Kidney (tissue), 14 donors: Measurements from ENCODE around the gene OR51B2. TPM values are rescaled to one million over a fixed set of nuclear protein-coding genes. Genes with fewer than 3 reads are reported as not detected.
A peak's percentile ranks its signal among the peaks of the same experiment; 100 is the strongest.

ENCODE experiments used
- DNase-seq, 5 donors: peaks; one replicate each; pipeline ENCODE4 v3.0.0-alpha.2; 2013 to 2020
- FAIRE-seq: peaks from 2 replicates; lab custom pipeline; 2012; peaks lifted over from hg19 to GRCh38; lab: Jason Lieb, UNC
- H3K27ac ChIP-seq, 2 donors: one replicate each; pipeline ENCODE4 v1.7.0; 2013; ENCODE audit warnings: low read depth in 2 of 2, low read length in 2 of 2, inconsistent platforms in 1 of 2
- H3K27me3 ChIP-seq: one replicate; pipeline ENCODE4 v1.7.1; 2013; ENCODE audit warnings: low read length, inconsistent platforms; ENCODE audit not compliant: control insufficient read depth, insufficient read depth
- H3K36me3 ChIP-seq, 3 donors: one replicate each; pipeline versions ENCODE4 v1.7.0 to v1.7.1; 2013; ENCODE audit warnings: low read length in 3 of 3, control low read depth in 1 of 3, inconsistent platforms in 1 of 3; ENCODE audit not compliant: insufficient read depth in 3 of 3, control insufficient read depth in 2 of 3
- H3K4me1 ChIP-seq, 3 donors: one replicate each; pipeline versions ENCODE4 v1.7.0 to v1.7.1; 2013; ENCODE audit warnings: low read length in 3 of 3, inconsistent platforms in 1 of 3, low read depth in 1 of 3; ENCODE audit not compliant: control insufficient read depth in 2 of 3, insufficient read depth in 2 of 3
- H3K4me3 ChIP-seq, 3 donors: one replicate each; pipeline versions ENCODE4 v1.7.0 to v1.8.1; 2013; ENCODE audit warnings: low read length in 3 of 3, control low read depth in 1 of 3, inconsistent platforms in 1 of 3
- H3K9ac ChIP-seq, 3 donors: one replicate each; pipeline versions ENCODE4 v1.7.0 to v1.7.1; 2013; ENCODE audit warnings: low read length in 3 of 3, control low read depth in 1 of 3, inconsistent platforms in 1 of 3
- H3K9me3 ChIP-seq, 3 donors: one replicate each; pipeline versions ENCODE4 v1.7.0 to v1.7.1; 2013; ENCODE audit warnings: low read length in 3 of 3, control low read depth in 1 of 3, inconsistent platforms in 1 of 3; ENCODE audit not compliant: control insufficient read depth in 2 of 3, insufficient read depth in 1 of 3
- CTCF ChIP-seq: IDR thresholded peaks from 3 replicates; pipeline ENCODE4 v1.5.1; 2012; ENCODE audit warnings: mild to moderate bottlenecking, moderate library complexity, borderline replicate concordance; ENCODE audit not compliant: insufficient read depth; ENCODE audit errors: extremely low read depth
- intact Hi-C: fragments of 100-400 bp; cut with DNase I; formaldehyde crosslinking; loops from one replicate; pipeline ENCODE4 v1.11.1; 2022
- polyA plus RNA-seq: library from polyadenylated mRNA; stranded (reverse); fragments of 350-450 nt; fragmentation: Illumina TruSeq; extraction: RNeasy Lipid Tissue Mini Kit (QIAGEN cat#74804); gene quantifications from one replicate; pipeline ENCODE4 v1.2.3, GENCODE V29; 2014; ENCODE audit warnings: low read depth, low replicate concordance; ENCODE audit not compliant: insufficient read depth
- total RNA-seq: library from RNA; stranded (reverse); fragmentation: NEBNext Ultra II Directional; extraction: Animal tissue kit (Norgen Biotek cat#: 25700); gene quantifications from one replicate; pipeline ENCODE4 v1.2.1, GENCODE V29; 2021
- donor health status: control.
- donor health status: control.
- donor health status: control.
- donor health status: control.
- donor health status: control.
- donor health status: DM: yes; HTN: yes; CAD: no.
- donor health status: Normal renal cell carcinoma (clear cell type).

OR51B2 gene
- total and polyA plus RNA-seq, 2 donors from 2014 or later = not detected

DNA sequence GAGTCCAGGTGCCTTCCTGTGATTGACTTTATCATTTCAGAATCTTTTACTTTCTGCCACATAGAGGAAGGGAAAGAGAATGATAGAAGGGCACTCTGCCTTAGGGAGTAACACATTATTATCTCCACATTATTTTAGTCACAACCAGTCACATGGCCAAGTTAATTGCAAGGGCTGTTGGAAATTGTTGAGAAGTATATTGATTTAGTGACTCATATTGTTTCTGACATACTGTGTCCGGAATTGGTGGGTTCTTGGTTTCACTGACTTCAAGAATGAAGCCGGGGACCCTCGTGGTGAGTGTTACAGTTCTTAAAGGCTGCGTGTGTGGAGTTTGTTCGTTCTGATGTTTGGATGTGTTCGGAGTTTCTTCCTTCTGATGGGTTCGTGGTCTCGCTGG lies 31.1 kb downstream of the OR51B2 start:
- FAIRE-seq (no peak), DNase-seq (no peak)
- intact Hi-C loops = no loop called here
- Histone ChIP-seq H3K9ac (no peak overlapping the region), H3K27ac (no peak overlapping the region), H3K36me3 (no peaks in the 10 kb centered on the region), H3K9me3 (no peaks in the 10 kb centered on the region), H3K27me3 (no peaks in the 10 kb centered on the region), H3K4me3 (no peak overlapping the region), H3K4me1 (no peaks in the 10 kb centered on the region)
- no peak for TF ChIP-seq CTCF

- no peak overlapping the region for H3K9ac ChIP-seq
- intact Hi-C loops = no loop called here
- FAIRE-seq (no peak), DNase-seq (peak in 2 of 5 donors; percentile 2 to 9)
- no peaks in the 10 kb centered on the region for H3K4me1 ChIP-seq
- peak; percentile 38 for TF ChIP-seq CTCF
- H3K9me3 ChIP-seq = no peaks in the 10 kb centered on the region
- no peaks in the 10 kb centered on the region for H3K36me3 ChIP-seq
- H3K4me3 ChIP-seq = no peak overlapping the region
- H3K27ac ChIP-seq = no peak overlapping the region
- no peaks in the 10 kb centered on the region for H3K27me3 ChIP-seq
Observed at GRCh38 chr11:5291207-5291838, 32.8 kb downstream of the OR51B2 start.

GRCh38 chr11:5290106-5290505 lies 34.0 kb downstream of the OR51B2 start:
- no peak for DNase-seq
- Histone ChIP-seq H3K9me3 (no peaks in the 10 kb centered on the region), H3K4me1 (no peaks in the 10 kb centered on the region), H3K27ac (no peak overlapping the region), H3K36me3 (no peaks in the 10 kb centered on the region), H3K4me3 (no peak overlapping the region), H3K9ac (no peak overlapping the region), H3K27me3 (no peaks in the 10 kb centered on the region)
- intact Hi-C loops = no loop called here
- FAIRE-seq = no peak
- no peak for TF ChIP-seq CTCF

DNA sequence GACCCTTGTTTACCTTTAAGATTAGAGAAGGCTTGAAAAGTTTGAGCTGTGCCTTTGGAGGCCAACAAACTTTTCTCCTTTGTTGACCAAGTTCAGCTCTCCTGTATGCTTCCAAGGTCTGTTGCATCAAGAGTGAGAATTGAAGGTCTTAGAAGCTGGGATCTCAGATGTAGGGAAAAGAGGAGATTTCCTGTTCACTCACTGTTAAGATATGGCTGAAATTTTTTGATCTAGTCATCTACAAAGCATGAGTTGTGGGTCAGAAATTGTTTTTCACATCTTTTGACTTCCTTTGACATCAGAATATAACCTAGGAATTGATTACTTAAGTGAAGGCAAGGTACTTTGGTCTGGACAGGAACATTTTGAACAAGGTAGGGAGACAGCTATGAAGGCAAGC lies 34.4 kb downstream of the OR51B2 start:
- Histone ChIP-seq H3K9me3 (no peaks in the 10 kb centered on the region), H3K27ac (no peak overlapping the region), H3K27me3 (no peaks in the 10 kb centered on the region), H3K9ac (no peak overlapping the region), H3K4me3 (no peak overlapping the region), H3K4me1 (no peaks in the 10 kb centered on the region), H3K36me3 (no peaks in the 10 kb centered on the region)
- intact Hi-C loops = no loop called here
- DNase-seq = no peak
- FAIRE-seq = no peak
- TF ChIP-seq CTCF = no peak
